Hepatocyte (in vitro differentiated cells): Measurements from ENCODE around the gene GMNN.
"Not testable (repeated sequence)": the region's sequence is repeated elsewhere in the genome, so short reads cannot be mapped to it uniquely, and the experiment has no call there.

ENCODE experiments used
- CTCF ChIP-seq: fragments of 200-600 bp; sonication (generic); IDR thresholded peaks from 2 replicates; pipeline ENCODE4 v1.5.1; 2016; ENCODE audit warnings: antibody characterized with exemption, mild to moderate bottlenecking; ENCODE audit not compliant: poor library complexity
- EZH2phosphoT487 ChIP-seq: fragments of 200-600 bp; sonication (generic); IDR thresholded peaks from one replicate; pipeline ENCODE4 v1.6.1; 2018; ENCODE audit warnings: antibody characterized with exemption, mild to moderate bottlenecking, low read depth, moderate library complexity; ENCODE audit not compliant: unreplicated experiment, severe bottlenecking

GRCh38 chr6:24730653-24731052, 44.1 kb upstream of the GMNN start:
- not testable (repeated sequence) for TF ChIP-seq CTCF, EZH2phosphoT487
